HEK293T (cell line): ENCODE measurements around the gene MID1IP1.

ENCODE experiments used
- CTCF ChIA-PET: fragments of 350-600 bp; formaldehyde crosslinking; extraction: SDS; loops from one replicate; lab custom pipeline; 2021; ENCODE audit warnings: antibody characterized with exemption, inconsistent platforms; lab: Yijun Ruan, JAX
- POLR2A ChIA-PET: fragments of 350-600 bp; formaldehyde crosslinking; extraction: SDS; loops from one replicate; lab custom pipeline; 2020; ENCODE audit warnings: antibody characterized with exemption, inconsistent platforms; lab: Yijun Ruan, JAX
- DNase-seq: peaks from one replicate; pipeline ENCODE4 v3.0.0; 2012; ENCODE audit warnings: mixed read lengths; ENCODE audit errors: extremely low spot score
- ARNT ChIP-seq: fragments of 450-650 bp; IDR thresholded peaks from 2 replicates; pipeline ENCODE4 v1.6.1; 2017; ENCODE audit warnings: mild to moderate bottlenecking
- BHLHE40 ChIP-seq: fragments of 450-650 bp; IDR thresholded peaks from 2 replicates; pipeline ENCODE4 v1.6.1; 2016; ENCODE audit warnings: mild to moderate bottlenecking, moderate library complexity, borderline replicate concordance
- CTBP1 ChIP-seq: fragments of 450-650 bp; IDR thresholded peaks from 2 replicates; pipeline ENCODE4 v1.6.1; 2016; ENCODE audit warnings: borderline replicate concordance
- ELF4 ChIP-seq: fragments of 450-650 bp; IDR thresholded peaks from 2 replicates; pipeline ENCODE4 v1.6.1; 2017; ENCODE audit warnings: antibody characterized with exemption
- FOXA1 ChIP-seq: fragments of 450-650 bp; IDR thresholded peaks from 2 replicates; pipeline ENCODE4 v1.6.1; 2016; ENCODE audit warnings: mild to moderate bottlenecking
- FOXK2 ChIP-seq: fragments of 450-650 bp; IDR thresholded peaks from 2 replicates; pipeline ENCODE4 v1.6.1; 2016; ENCODE audit warnings: mild to moderate bottlenecking
- FOXM1 ChIP-seq: fragments of 450-650 bp; IDR thresholded peaks from 2 replicates; pipeline ENCODE4 v1.6.1; 2017; ENCODE audit warnings: mild to moderate bottlenecking, borderline replicate concordance
- HDGF ChIP-seq: fragments of 450-650 bp; IDR thresholded peaks from 2 replicates; pipeline ENCODE4 v1.6.1; 2017; ENCODE audit warnings: antibody characterized with exemption, borderline replicate concordance
- L3MBTL2 ChIP-seq: fragments of 450-650 bp; conservative IDR thresholded peaks from 2 replicates; pipeline ENCODE4 v1.6.1; 2016; ENCODE audit warnings: mild to moderate bottlenecking
- LEF1 ChIP-seq: fragments of 450-650 bp; IDR thresholded peaks from 2 replicates; pipeline ENCODE4 v1.6.1; 2017; ENCODE audit warnings: mild to moderate bottlenecking, borderline replicate concordance
- NFRKB ChIP-seq: fragments of 450-650 bp; IDR thresholded peaks from 2 replicates; pipeline ENCODE4 v1.6.1; 2016; ENCODE audit warnings: mild to moderate bottlenecking, moderate library complexity
- PKNOX1 ChIP-seq: fragments of 450-650 bp; IDR thresholded peaks from 2 replicates; pipeline ENCODE4 v1.6.1; 2016
- SP1 ChIP-seq: fragments of 450-650 bp; IDR thresholded peaks from 2 replicates; pipeline ENCODE4 v1.6.1; 2017
- SUZ12 ChIP-seq: fragments of 450-650 bp; IDR thresholded peaks from 2 replicates; pipeline ENCODE4 v1.6.1; 2016; ENCODE audit warnings: mild to moderate bottlenecking
- TARDBP ChIP-seq: fragments of 450-650 bp; IDR thresholded peaks from 2 replicates; pipeline ENCODE4 v1.6.1; 2016
- ZNF384 ChIP-seq: fragments of 450-650 bp; IDR thresholded peaks from 2 replicates; pipeline ENCODE4 v1.6.1; 2016

MID1IP1 gene

GRCh38 chrX:38845426-38845825, 44.2 kb downstream of the MID1IP1 start:
- no peak for TF ChIP-seq PKNOX1
- TF ChIP-seq FOXM1: no peak
- no peak for TF ChIP-seq NFRKB
- no peak for TF ChIP-seq L3MBTL2
- TF ChIP-seq FOXA1: no peak
- TF ChIP-seq TARDBP: no peak
- no peak for TF ChIP-seq CTBP1
- no peak for TF ChIP-seq HDGF
- no peak for TF ChIP-seq LEF1
- no peak for TF ChIP-seq ARNT
- no peak for TF ChIP-seq SP1
- no peak for TF ChIP-seq BHLHE40
- TF ChIP-seq ELF4: no peak
- no peak for TF ChIP-seq FOXK2
- no peak for TF ChIP-seq ZNF384
- TF ChIP-seq SUZ12: no peak
- CTCF ChIA-PET: no interaction called here
- DNase-seq: no peak
- POLR2A ChIA-PET: no interaction called here

- ChIA-PET CTCF (interaction anchor here (0.7 kb wide), 1 partner anchor 822 kb away, joined by 3 read pairs; no protein-coding TSS in a partner anchor), POLR2A (no interaction called here)
- TF ChIP-seq ZNF384 (no peak), PKNOX1 (no peak), TARDBP (no peak), SUZ12 (no peak), LEF1 (no peak), L3MBTL2 (no peak), CTBP1 (no peak), SP1 (no peak), BHLHE40 (no peak), ARNT (no peak), HDGF (no peak), FOXA1 (no peak), NFRKB (no peak), FOXM1 (no peak), ELF4 (no peak), FOXK2 (no peak)
- no peak for DNase-seq
Observed at GRCh38 chrX:38847206-38847902, 46.1 kb downstream of the MID1IP1 start.

GRCh38 chrX:38847903-38848230, 46.6 kb downstream of the MID1IP1 start:
- POLR2A ChIA-PET: no interaction called here
- DNase-seq: no peak
- CTCF ChIA-PET: interaction anchor here (0.7 kb wide), 1 partner anchor 823 kb away, joined by 3 read pairs; no protein-coding TSS in a partner anchor
- TF ChIP-seq ZNF384 (no peak), BHLHE40 (no peak), ARNT (no peak), HDGF (no peak), L3MBTL2 (no peak), PKNOX1 (no peak), CTBP1 (no peak), ELF4 (no peak), LEF1 (no peak), NFRKB (no peak), FOXK2 (no peak), SUZ12 (no peak)

- no peak for DNase-seq
- CTCF ChIA-PET: no interaction called here
- TF ChIP-seq PKNOX1: no peak
- POLR2A ChIA-PET: no interaction called here
Observed at GRCh38 chrX:38848671-38849455, 47.6 kb downstream of the MID1IP1 start.

- TF ChIP-seq PKNOX1: no peak
- no peak for TF ChIP-seq LEF1
- TF ChIP-seq SP1: no peak
- TF ChIP-seq L3MBTL2: no peak
- no peak for TF ChIP-seq TARDBP
- TF ChIP-seq SUZ12: no peak
- no peak for TF ChIP-seq FOXA1
- CTCF ChIA-PET: no interaction called here
- no peak for DNase-seq
- POLR2A ChIA-PET: no interaction called here
Observed at GRCh38 chrX:38850807-38851544, 49.7 kb downstream of the MID1IP1 start.
